Stomach (tissue), 4 donors: ENCODE measurements around the gene HUS1.

Experiments
- CTCF ChIP-seq, 7 experiments: fragments of 450-650 bp in 4 of 7; fragments of 200-600 bp in 3 of 7; sonication (generic) in 3 of 7; IDR thresholded peaks; one replicate each; pipeline ENCODE4 v1.5.1; 2016 to 2019; ENCODE audit warnings: antibody characterized with exemption in 7 of 7, control low read depth in 2 of 7, mild to moderate bottlenecking in 1 of 7
- EP300 ChIP-seq: sonication (generic); formaldehyde crosslinking; IDR thresholded peaks from one replicate; pipeline ENCODE4 v1.6.1; 2017; ENCODE audit warnings: antibody characterized with exemption

GRCh38 chr7:48028938-48029337, 49.5 kb upstream of the HUS1 start, which contains the start of gene SUN3:
- TF ChIP-seq EP300: no peak
- TF ChIP-seq CTCF (IDR thresholded peaks at IDR 0.05): no peak
